ENCODE results near the gene CDSN. TPM values are rescaled to one million over a fixed set of nuclear protein-coding genes. Genes with fewer than 3 reads are reported as not detected.

The CDSN gene
- total and polyA plus RNA-seq, 4 donors, result not detected

DNA sequence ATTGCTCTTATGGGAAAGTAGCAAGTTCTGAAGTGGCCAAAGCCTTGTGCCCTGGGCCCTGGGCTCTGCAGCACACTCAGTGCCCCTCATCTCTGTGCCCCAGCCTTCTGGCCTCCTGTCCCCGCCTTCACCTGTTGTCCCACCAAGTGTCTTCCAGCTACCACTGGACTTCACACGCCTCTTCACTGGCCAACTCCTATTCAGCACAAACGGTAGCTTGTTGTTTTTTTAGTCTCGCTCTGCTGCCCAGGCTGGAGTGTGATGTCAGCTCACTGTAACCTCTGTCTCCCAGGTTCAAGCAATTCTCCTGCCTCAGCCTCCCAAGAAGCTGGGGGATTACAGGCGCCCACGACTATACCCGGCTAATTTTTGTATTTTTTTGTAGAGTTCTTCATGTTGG is 32.5 kb upstream of the CDSN start:
- ATAC-seq (ENCODE audit: low FRiP score), result no peak
- H3K9me3 ChIP-seq (ENCODE audit: control insufficient read depth, low read length), result no peaks in the 10 kb centered on the region
- H3K36me3 ChIP-seq (ENCODE audit: control insufficient read depth in 1 of 2, insufficient read depth in 2 of 2, low read length in 1 of 2), result no peaks in the 10 kb centered on the region
- DNase-seq, result no peak
- H3K4me1 ChIP-seq (ENCODE audit: control insufficient read depth in 1 of 2, insufficient read depth in 2 of 2, low read length in 2 of 2), result no peaks in the 10 kb centered on the region
- H3K27me3 ChIP-seq (ENCODE audit: control insufficient read depth in 1 of 2, insufficient read depth in 2 of 2, low read length in 1 of 2), result no peaks in the 10 kb centered on the region
- H3K4me3 ChIP-seq (ENCODE audit: low read length in 2 of 2), result no peak overlapping the region
- intact Hi-C loops (cut with DNase I), result no loop called here
- 75 to 79% methylated on average over 7 of the region's 7 CpGs for WGBS, 2 donors
- no peak overlapping the region for H3K27ac ChIP-seq (ENCODE audit: low read depth in 1 of 2, low read length in 2 of 2)

DNA sequence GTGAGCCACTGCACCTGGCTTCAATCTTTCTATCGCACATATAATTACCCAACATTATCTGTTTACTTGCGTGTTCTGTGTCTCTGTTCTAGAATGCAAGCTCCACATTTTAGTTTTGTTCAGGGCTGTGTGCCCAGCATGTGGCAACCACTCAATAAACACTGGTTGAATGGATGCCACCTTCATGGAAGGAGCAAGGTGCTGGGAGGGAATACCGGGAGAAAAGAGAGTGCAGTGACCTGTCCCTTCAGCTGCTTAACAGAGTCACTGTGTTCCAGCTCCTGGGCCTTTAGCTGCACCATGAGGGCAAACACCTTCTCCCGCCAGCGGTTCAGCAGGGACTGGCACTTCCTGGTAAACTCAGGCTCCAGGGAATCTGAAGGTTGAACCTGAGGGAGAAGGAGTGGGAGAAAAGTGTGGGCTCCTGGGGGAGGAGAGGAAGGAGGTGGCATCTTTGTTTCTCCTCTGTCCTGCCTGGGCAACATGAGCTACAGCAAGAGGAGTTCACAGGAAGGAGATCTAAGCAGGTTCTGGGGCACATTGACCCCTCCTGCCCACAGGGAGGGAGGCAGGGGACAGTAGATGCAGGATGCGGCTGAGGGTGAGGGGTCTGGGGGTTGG is 29.7 kb upstream of the CDSN start:
- ATAC-seq (ENCODE audit: low FRiP score) (no peak), DNase-seq (no peak)
- Histone ChIP-seq H3K27ac (ENCODE audit: low read depth in 1 of 2, low read length in 2 of 2) (no peak overlapping the region), H3K36me3 (ENCODE audit: control insufficient read depth in 1 of 2, insufficient read depth in 2 of 2, low read length in 1 of 2) (no peaks in the 10 kb centered on the region), H3K9me3 (ENCODE audit: control insufficient read depth, low read length) (no peaks in the 10 kb centered on the region), H3K4me1 (ENCODE audit: control insufficient read depth in 1 of 2, insufficient read depth in 2 of 2, low read length in 2 of 2) (no peaks in the 10 kb centered on the region), H3K4me3 (ENCODE audit: low read length in 2 of 2) (no peak overlapping the region), H3K27me3 (ENCODE audit: control insufficient read depth in 1 of 2, insufficient read depth in 2 of 2, low read length in 1 of 2) (no peaks in the 10 kb centered on the region)
- WGBS, 2 donors, result 90 to 91% methylated on average over 6 of the region's 6 CpGs
- intact Hi-C loops (cut with DNase I), result no loop called here

DNA sequence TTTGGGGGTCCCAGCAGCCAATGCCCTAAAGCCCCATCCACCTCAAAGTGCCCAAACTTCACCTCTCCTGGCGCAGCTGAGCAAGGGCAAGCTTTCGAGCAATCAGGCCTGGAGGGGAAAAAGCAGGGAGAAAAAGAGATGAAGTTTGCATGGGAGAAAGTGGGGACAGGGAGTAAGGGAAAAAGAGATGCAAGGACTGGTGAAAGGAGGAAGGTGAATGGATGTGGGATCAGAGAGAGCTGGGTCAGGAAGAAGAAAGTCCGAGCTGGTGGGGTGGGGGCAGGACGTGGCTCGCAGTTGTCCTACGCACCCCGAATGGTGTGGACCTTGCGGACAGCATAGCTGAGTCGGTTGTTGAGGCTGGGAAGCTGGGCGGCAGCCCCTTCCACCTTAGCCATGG is 25.1 kb upstream of the CDSN start:
- H3K27me3 ChIP-seq (ENCODE audit: control insufficient read depth in 1 of 2, insufficient read depth in 2 of 2, low read length in 1 of 2), result no peaks in the 10 kb centered on the region
- H3K27ac ChIP-seq (ENCODE audit: low read depth in 1 of 2, low read length in 2 of 2), result no peak overlapping the region
- no peaks in the 10 kb centered on the region for H3K4me1 ChIP-seq (ENCODE audit: control insufficient read depth in 1 of 2, insufficient read depth in 2 of 2, low read length in 2 of 2)
- no peaks in the 10 kb centered on the region for H3K36me3 ChIP-seq (ENCODE audit: control insufficient read depth in 1 of 2, insufficient read depth in 2 of 2, low read length in 1 of 2)
- no peaks in the 10 kb centered on the region for H3K9me3 ChIP-seq (ENCODE audit: control insufficient read depth, low read length)
- H3K4me3 ChIP-seq (ENCODE audit: low read length in 2 of 2), result no peak overlapping the region
- DNase-seq, result no peak
- WGBS, 2 donors, result 92 to 94% methylated on average over 10 of the region's 10 CpGs
- intact Hi-C loops (cut with DNase I), result no loop called here
- no peak for ATAC-seq (ENCODE audit: low FRiP score)

DNA sequence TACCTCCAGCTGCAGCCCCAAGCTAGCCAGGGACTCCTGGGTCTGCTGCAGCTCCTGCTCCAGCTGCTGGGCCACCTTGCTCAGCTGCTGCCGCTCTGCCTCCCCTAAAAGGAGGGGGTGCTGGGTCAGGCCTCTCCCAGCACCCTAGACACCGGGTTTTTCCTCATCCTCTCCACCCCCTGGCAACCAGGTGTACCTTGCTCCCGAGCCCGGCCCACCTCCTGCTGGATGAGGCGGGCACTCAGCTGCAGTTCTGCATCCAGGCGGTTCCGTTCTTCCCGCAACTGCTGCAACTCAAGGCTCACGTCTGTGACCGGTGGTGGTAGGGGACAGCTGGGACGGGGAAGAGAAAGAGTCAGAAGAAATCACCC is 24.7 kb upstream of the CDSN start:
- H3K9me3 ChIP-seq (ENCODE audit: control insufficient read depth, low read length), result no peaks in the 10 kb centered on the region
- intact Hi-C loops (cut with DNase I), result no loop called here
- H3K27ac ChIP-seq (ENCODE audit: low read depth in 1 of 2, low read length in 2 of 2), result no peak overlapping the region
- DNase-seq (no peak), ATAC-seq (ENCODE audit: low FRiP score) (no peak)
- H3K36me3 ChIP-seq (ENCODE audit: control insufficient read depth in 1 of 2, insufficient read depth in 2 of 2, low read length in 1 of 2), result no peaks in the 10 kb centered on the region
- H3K4me1 ChIP-seq (ENCODE audit: control insufficient read depth in 1 of 2, insufficient read depth in 2 of 2, low read length in 2 of 2), result no peaks in the 10 kb centered on the region
- 77 to 85% methylated on average over 11 of the region's 11 CpGs for WGBS, 2 donors
- H3K27me3 ChIP-seq (ENCODE audit: control insufficient read depth in 1 of 2, insufficient read depth in 2 of 2, low read length in 1 of 2), result no peaks in the 10 kb centered on the region
- no peak overlapping the region for H3K4me3 ChIP-seq (ENCODE audit: low read length in 2 of 2)

- no peaks in the 10 kb centered on the region for H3K9me3 ChIP-seq (ENCODE audit: control insufficient read depth, low read length)
- H3K4me3 ChIP-seq (ENCODE audit: low read length in 2 of 2), result no peak overlapping the region
- intact Hi-C loops (cut with DNase I), result no loop called here
- no peaks in the 10 kb centered on the region for H3K27me3 ChIP-seq (ENCODE audit: control insufficient read depth in 1 of 2, insufficient read depth in 2 of 2, low read length in 1 of 2)
- DNase-seq, result no peak
- no peaks in the 10 kb centered on the region for H3K36me3 ChIP-seq (ENCODE audit: control insufficient read depth in 1 of 2, insufficient read depth in 2 of 2, low read length in 1 of 2)
- H3K27ac ChIP-seq (ENCODE audit: low read depth in 1 of 2, low read length in 2 of 2), result no peak overlapping the region
- 86 to 87% methylated on average over 18 of the region's 18 CpGs for WGBS, 2 donors
- no peaks in the 10 kb centered on the region for H3K4me1 ChIP-seq (ENCODE audit: control insufficient read depth in 1 of 2, insufficient read depth in 2 of 2, low read length in 2 of 2)
- ATAC-seq (ENCODE audit: low FRiP score), result no peak
These were observed 24.2 kb upstream of the CDSN start for GRCh38 chr6:31144296-31144969.

GRCh38 chr6:31143148-31143547 is 22.9 kb upstream of the CDSN start:
- H3K27me3 ChIP-seq (ENCODE audit: control insufficient read depth in 1 of 2, insufficient read depth in 2 of 2, low read length in 1 of 2), result no peaks in the 10 kb centered on the region
- H3K9me3 ChIP-seq (ENCODE audit: control insufficient read depth, low read length), result no peaks in the 10 kb centered on the region
- 17 to 23% methylated on average over 11 of the region's 11 CpGs for WGBS, 2 donors
- H3K27ac ChIP-seq (ENCODE audit: low read depth in 1 of 2, low read length in 2 of 2), result no peak overlapping the region
- no peaks in the 10 kb centered on the region for H3K4me1 ChIP-seq (ENCODE audit: control insufficient read depth in 1 of 2, insufficient read depth in 2 of 2, low read length in 2 of 2)
- H3K4me3 ChIP-seq (ENCODE audit: low read length in 2 of 2), result no peak overlapping the region
- ATAC-seq (ENCODE audit: low FRiP score) (peak; percentile 57), DNase-seq (peak; percentile 89 to 90)
- no peaks in the 10 kb centered on the region for H3K36me3 ChIP-seq (ENCODE audit: control insufficient read depth in 1 of 2, insufficient read depth in 2 of 2, low read length in 1 of 2)
- intact Hi-C loops (cut with DNase I), result no loop called here

- H3K36me3 ChIP-seq (ENCODE audit: control insufficient read depth in 1 of 2, insufficient read depth in 2 of 2, low read length in 1 of 2), result no peaks in the 10 kb centered on the region
- 33 to 36% methylated on average over 2 of the region's 2 CpGs for WGBS, 2 donors
- peak overlapping the region in 1 of 2 donors; percentile 10 for H3K27ac ChIP-seq (ENCODE audit: low read depth in 1 of 2, low read length in 2 of 2)
- no peaks in the 10 kb centered on the region for H3K9me3 ChIP-seq (ENCODE audit: control insufficient read depth, low read length)
- no peaks in the 10 kb centered on the region for H3K27me3 ChIP-seq (ENCODE audit: control insufficient read depth in 1 of 2, insufficient read depth in 2 of 2, low read length in 1 of 2)
- ATAC-seq (ENCODE audit: low FRiP score) (no peak), DNase-seq (no peak)
- H3K4me1 ChIP-seq (ENCODE audit: control insufficient read depth in 1 of 2, insufficient read depth in 2 of 2, low read length in 2 of 2), result no peaks in the 10 kb centered on the region
- intact Hi-C loops (cut with DNase I), result no loop called here
- no peak overlapping the region for H3K4me3 ChIP-seq (ENCODE audit: low read length in 2 of 2)
These were observed 22.1 kb upstream of the CDSN start for GRCh38 chr6:31142361-31142761.

DNA sequence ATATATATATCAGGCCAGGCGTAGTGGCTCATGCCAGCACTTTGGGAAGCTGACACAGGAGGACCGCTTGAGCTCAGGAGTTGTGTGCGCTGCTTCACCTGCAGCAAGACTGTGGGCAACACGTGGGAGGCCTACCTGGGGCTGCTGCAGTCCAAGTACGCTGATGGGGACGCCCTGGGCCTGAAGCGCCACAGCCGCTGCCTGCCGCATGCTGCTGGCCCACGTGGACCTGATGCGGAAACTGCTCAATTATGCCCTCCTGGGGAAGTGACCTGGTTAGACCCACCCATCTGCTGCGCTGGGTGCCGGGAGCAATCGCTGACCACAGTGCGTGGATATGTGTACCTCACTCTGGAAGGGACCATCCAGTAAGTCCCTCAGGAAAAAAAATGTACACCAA is 20.4 kb upstream of the CDSN start:
- H3K27ac ChIP-seq (ENCODE audit: low read depth in 1 of 2, low read length in 2 of 2), result no peak overlapping the region
- no peak overlapping the region for H3K4me3 ChIP-seq (ENCODE audit: low read length in 2 of 2)
- H3K27me3 ChIP-seq (ENCODE audit: control insufficient read depth in 1 of 2, insufficient read depth in 2 of 2, low read length in 1 of 2), result no peaks in the 10 kb centered on the region
- no peaks in the 10 kb centered on the region for H3K36me3 ChIP-seq (ENCODE audit: control insufficient read depth in 1 of 2, insufficient read depth in 2 of 2, low read length in 1 of 2)
- no peaks in the 10 kb centered on the region for H3K9me3 ChIP-seq (ENCODE audit: control insufficient read depth, low read length)
- WGBS, 2 donors, result 85 to 94% methylated on average over 15 of the region's 15 CpGs
- no peak for DNase-seq
- no peak for ATAC-seq (ENCODE audit: low FRiP score)
- intact Hi-C loops (cut with DNase I), result no loop called here
- no peaks in the 10 kb centered on the region for H3K4me1 ChIP-seq (ENCODE audit: control insufficient read depth in 1 of 2, insufficient read depth in 2 of 2, low read length in 2 of 2)

DNA sequence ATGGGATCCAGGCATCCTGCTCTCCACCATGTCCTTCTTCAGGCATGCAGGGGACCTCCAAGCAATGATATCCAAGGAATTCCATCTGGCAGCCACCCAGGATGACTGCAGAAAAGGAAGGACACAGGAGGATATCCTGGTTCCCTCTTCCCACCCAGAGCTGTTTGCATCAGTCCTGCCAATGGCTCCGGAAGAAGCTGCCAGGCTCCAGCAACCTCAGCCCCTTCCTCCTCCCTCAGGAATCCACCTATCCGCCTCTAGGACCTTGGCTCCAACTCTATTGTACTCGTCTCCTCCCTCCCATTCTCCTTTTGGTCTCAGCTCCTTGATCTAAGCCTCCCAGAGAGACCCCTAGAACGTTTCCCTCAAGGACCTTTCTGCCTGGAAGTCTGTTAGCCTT is 19.4 kb upstream of the CDSN start:
- no peak overlapping the region for H3K4me3 ChIP-seq (ENCODE audit: low read length in 2 of 2)
- H3K9me3 ChIP-seq (ENCODE audit: control insufficient read depth, low read length), result no peaks in the 10 kb centered on the region
- no peaks in the 10 kb centered on the region for H3K36me3 ChIP-seq (ENCODE audit: control insufficient read depth in 1 of 2, insufficient read depth in 2 of 2, low read length in 1 of 2)
- 12 to 14% methylated on average over 4 of the region's 4 CpGs for WGBS, 2 donors
- H3K4me1 ChIP-seq (ENCODE audit: control insufficient read depth in 1 of 2, insufficient read depth in 2 of 2, low read length in 2 of 2), result no peaks in the 10 kb centered on the region
- DNase-seq, result no peak
- no peaks in the 10 kb centered on the region for H3K27me3 ChIP-seq (ENCODE audit: control insufficient read depth in 1 of 2, insufficient read depth in 2 of 2, low read length in 1 of 2)
- intact Hi-C loops (cut with DNase I), result loop anchor here in 1 of 2 donors (2.0 kb wide), 1 partner anchor 51 kb away; no protein-coding TSS in a partner anchor
- no peak for ATAC-seq (ENCODE audit: low FRiP score)
- H3K27ac ChIP-seq (ENCODE audit: low read depth in 1 of 2, low read length in 2 of 2), result no peak overlapping the region

Data from aorta (tissue), 5 donors.